ENCODE data around the gene OLFML2B.

GRCh38 chr1:161970036-161970435 is 53.6 kb downstream of the OLFML2B start:
- TF ChIP-seq CTCF (conservative IDR thresholded peaks at IDR 0.05; ENCODE audit: low read length) (no peak), EZH2phosphoT487 (IDR thresholded peaks at IDR 0.05; ENCODE audit: borderline replicate concordance) (no peak)

Measured in Loucy (cell line).